HG02610 (cell line): ENCODE data around the gene MANBA.
"Not testable (repeated sequence)": the region's sequence is repeated elsewhere in the genome, so short reads cannot be mapped to it uniquely, and the experiment has no call there.

Experiments
- ATAC-seq: cut with Tn5 transposase; IDR thresholded peaks from one replicate; pipeline ENCODE4 v1.9.1; 2021; ENCODE audit warnings: mild to moderate bottlenecking, moderate library complexity; ENCODE audit not compliant: unreplicated experiment

The MANBA gene

DNA sequence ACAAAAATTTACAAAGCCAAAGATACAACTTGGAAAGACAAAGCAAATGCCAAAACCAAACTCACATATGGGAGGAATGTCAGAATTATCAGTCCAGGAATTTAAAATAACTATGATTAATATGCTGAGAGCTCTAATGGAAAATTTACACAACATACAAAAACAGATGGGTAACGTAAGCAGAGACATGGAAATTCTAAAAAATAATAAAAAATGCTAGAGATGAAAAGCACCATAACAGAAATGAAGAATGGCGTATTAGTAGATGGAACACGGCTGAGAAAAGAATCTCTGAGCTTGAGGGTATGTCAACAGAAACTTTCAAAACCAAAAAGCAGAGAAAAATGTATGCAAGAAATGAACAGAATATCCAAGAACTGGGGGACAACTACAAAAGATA lies 4.1 kb upstream of the MANBA start:
- ATAC-seq = no peak

DNA sequence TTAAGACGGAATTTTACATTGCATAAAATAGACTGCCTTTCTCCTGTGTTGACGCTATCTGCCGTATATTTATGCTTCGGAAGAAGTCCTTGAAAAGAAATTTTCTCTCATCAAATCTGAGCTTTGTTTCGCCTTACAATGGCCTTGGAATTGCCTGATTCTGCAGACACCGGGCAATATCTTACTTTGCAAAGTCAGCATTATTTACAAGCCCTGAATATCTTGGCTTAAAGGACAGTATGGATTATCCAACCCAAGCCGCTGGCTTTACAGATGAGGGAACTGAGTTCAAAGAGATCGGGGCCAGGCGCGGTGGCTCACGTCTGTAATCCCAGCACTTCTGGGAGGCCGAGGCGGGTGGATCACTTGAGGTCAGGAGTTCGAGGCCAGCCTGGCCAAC lies 1.1 kb upstream of the MANBA start:
- no peak for ATAC-seq

DNA sequence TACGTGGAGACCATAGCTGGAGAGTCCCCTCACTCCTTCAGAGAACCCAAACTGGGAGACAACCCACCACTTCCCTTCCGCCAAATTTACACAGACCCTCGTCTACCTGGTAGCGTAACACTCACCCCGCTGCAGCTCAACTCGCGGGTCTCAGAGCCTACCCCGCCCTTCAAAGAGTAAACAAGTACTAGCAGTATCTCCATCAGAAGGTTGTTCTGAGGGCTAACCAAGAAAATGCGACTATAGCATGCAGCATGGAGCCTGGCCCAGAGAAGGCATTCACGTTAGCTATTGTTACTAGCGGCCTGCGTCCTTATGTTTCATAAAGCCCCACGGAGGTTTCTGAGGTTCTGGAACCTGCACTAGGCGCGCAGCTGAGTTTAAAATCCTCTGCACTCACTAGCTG lies 531 bp upstream of the MANBA start:
- no peak for ATAC-seq

DNA sequence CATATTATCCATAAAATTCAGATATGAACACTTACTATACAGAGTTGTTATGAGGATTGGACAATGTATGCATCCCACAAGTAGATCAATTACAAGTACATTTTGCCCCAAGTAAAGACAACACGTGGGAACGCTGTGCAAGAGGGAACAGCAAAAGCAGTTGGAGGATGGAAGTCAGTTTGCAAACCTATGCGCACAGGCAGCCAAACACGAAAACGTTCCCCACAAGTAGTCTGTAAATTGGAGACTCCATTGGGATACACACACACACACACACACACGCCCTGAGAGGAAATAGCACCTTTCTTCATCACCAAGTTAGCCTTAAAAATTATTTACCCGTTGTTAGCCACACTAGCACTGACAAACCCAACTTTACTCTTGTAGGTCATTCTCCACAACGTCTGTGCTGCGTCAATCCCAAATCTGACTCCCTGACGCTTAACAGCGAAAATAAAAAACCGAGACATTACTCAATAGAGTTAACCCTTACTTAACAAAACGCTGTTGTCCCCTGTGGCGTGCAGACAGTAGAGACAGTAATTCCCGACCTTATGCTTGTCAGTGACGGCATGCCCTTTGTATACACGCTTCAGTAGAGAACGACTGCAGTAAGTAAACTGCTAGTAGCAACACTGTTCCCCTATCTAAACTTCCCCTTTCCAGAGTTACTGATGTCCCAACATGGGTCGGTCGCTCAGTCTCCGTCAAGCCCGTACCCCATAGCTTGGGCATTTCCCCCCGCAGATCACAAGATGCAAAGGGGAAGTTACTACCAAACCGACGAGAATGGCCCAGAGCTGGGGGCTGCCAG lies 730 bp downstream of the MANBA start:
- ATAC-seq = peak; percentile 75

DNA sequence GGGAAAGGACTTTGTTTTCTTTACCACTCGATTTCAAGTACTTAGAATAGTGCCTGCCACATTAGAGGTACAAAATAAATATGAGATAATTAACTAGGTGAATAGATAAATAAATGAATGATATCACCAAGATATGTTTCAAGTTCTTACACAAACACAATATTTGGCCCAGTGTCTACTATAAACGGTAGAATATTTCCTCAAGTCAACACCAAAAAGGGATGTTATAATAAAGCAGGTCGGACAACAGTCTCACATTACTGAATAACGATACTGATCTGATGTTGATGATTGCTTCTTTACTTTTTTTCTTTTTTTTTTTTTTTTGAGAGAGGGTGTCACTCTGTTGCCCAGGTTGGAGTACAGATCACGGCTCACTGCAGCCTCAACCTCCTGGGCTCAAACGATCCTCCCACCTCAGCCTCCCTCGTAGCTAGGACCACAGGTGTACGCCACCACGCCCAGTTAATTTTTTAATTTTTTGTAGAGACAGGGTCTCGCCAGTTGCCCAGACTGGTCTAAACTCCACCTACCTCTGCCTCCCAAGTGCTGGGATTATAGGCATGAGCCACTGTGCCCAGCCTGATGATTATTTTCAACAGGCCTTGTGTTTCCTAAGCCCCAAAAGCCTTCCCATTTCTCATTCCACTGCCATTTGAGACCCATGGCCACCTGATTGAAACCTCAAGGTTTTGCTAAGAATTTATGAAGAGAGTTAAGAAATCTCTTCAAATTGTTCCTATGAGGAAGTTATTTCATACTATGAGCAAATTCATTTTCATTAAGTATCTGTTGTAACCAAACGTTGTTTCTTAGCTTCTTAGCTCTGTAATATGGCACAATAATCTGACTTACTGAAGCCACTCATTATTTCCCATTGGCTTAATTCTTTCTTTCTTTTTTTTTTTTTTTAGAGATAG lies 2.3 kb downstream of the MANBA start:
- ATAC-seq = no peak

DNA sequence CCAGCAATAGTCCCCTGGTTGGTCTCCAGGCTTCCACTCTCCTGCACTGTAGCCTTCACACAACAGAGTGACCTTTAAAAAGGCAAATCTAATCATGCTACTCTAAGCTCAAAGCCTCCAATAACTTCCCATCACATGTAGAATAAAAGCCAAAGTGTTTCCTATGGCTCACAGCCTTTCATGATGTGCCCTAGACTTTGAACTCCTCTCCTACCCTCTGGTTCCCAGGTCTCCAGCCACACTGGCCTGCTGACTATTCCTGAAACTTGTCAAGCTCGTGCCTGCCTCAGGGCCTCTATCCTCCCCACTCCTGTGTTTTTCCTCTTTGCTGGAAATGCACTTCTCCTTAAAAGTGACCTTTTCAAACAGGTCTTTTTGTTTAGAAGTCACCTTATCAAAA lies 3.1 kb downstream of the MANBA start:
- no peak for ATAC-seq

DNA sequence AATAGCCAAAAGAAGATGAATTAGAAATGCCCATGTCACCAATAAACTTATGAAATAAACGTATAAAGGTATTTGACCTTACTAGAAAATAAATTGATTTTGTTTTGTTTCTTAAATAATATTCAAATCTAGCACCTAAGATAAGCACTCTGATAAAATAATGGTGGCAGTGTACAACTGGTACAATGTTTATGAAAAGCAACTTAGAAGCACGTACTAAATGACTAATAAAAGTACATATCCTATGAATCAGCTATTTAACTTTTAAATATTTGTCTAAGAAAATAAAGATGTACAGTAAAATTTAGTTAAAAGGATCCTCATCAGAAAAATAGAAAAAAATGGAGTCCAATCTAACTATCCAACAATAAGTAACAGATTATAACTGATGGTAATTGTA lies 6.7 kb downstream of the MANBA start:
- no peak for ATAC-seq

DNA sequence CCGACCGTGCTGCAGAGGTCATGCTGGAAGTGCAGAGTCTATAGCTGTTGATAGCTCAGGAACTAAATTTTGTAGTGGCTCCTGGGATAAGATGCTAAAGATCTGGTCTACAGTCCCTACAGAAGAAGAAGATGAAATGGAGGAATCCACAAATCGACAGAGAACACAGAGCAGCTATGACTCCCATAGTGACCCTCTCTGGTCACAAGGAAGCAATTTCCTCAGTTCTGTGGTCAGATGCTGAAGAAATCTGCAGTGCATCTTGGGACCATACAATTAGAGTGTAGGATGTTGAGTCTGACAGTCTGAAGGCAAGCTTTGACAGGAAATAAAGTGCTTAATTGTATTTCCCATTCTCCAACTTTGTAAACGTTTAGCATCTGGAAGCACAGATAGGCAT lies 8.8 kb downstream of the MANBA start:
- no peak for ATAC-seq

DNA sequence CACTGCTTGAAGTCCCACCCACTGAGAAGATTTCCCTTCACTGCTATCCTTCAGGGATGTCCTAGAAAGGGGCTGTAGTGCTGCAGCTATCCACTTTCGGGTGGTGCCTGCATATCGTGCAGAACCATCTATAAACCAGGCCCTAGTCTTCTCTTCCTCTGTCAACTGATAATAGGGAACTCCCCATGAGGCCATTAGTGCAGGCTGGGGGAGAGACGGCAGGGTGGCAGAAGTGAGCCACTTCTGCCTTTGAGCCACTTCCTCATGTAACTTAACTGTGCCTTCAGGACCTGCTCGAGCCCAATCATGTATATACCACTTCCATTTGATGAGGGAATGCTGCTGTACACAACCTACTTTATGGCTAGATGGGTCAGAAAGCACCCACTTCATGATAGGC lies 17.4 kb downstream of the MANBA start:
- peak; percentile 100 for ATAC-seq

DNA sequence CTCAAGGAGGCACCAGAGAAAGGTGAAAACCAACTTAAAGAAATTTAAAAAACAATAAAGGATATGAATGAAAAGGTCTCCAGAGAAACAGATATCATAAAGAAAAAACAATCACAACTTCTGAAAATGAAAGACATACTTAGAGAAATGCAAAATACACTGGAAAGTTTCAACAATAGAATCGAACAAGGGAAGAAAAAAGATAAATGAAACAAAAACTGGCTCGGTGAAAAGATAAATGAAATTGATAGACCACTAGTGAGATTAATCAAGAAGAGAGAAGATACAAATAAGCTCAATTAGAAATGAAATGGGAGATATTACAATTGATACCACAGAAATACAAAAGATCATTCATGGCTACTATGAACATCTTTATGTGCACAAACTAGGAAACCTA lies 22.0 kb downstream of the MANBA start:
- not testable (repeated sequence) for ATAC-seq

DNA sequence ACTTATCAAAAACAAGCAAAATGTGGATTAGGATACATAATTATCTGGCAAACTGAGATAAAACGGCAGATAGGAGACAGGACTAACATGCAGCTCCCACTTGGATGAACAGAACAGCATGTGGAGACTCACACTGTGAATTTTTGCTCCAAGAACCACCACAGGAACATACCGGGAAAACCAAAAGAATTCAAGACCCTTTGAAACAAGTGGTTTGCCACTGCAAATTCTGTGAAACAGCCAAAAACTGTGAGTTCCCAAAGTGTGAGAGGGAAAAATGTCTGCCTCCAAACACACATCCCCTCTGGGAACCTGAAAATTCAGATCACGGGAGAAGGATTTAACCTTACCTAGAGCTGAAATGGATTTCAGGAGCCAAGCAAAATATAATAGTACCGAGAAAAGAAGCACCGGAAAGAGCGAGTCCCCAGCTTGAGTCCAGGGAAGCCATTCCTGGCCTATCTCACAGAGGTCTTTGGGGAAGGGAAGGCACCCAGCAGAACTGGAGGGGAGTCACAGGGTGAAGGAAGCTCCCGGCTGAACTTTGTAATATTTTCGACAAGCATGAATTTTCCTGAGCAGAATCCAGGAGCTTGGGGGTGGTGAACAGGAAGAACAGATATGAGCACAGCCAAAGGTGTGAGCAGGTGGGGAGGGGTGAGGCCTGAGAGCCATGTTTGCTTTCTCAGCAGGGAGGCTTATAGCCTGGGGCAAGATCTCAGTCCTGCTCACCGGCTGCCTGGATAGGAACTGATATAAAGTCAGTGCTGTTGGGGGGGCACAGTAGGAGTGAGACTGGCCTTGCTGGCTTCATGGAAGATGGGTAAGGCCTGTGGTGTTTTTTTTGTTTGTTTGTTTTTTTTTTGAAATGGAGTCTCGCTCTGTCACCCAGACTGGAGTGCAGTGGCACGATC lies 23.9 kb downstream of the MANBA start:
- no peak for ATAC-seq

DNA sequence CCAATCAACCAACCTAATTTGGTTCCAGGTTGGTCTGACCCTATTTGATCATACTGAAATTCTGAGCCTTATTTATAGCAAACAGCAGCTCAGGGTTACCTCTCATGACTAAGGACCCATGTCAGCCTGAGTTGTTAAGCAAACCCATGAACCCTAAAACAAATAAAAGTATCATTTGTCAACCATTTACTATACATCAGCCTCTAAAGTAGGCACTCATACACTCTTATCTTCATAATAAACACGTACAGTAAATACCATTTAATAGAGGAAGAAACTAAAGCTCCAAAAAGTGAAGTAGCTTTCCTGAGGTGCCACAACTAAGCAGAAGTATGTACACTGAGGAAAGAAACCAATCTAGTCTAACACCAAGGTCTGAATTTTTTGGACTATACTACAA lies 25.2 kb downstream of the MANBA start:
- no peak for ATAC-seq

DNA sequence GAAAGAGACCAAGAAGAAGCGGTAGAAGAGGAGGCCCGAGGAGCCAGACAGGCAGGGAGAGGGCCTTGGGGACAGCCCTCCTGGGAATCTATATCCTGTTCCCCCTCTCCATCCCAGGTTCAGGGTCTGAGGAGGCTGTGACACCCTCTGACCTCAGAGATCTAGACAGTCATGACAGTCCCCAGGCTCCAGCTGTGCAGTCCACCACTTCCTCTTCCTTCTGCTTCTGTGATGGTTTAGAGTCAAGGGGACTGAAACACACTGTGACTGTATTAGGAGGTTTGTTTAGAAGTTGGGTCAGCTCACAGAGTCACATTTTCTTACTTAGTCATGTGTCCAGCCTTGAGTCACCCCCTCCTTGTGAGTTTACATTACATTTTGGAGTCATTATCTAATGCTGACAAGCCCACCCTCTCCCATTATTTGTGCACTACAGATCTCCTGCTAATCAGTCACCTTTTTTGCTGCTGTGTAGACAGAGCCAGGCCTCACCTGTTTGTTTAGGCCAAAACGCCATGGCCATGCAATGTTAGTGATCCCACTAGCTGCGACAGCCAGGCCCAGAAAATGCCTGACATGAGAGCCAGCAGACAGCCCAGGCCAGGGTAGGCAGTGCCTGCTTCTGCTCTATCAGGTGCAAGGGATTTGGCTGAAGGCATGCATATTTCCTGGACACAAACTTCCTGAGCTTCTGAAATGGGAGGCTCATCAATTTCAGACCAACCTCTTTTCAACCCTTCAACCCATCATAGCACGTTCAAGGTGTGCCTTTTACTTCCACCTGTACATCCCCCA lies 26.0 kb downstream of the MANBA start:
- ATAC-seq = peak; percentile 99

DNA sequence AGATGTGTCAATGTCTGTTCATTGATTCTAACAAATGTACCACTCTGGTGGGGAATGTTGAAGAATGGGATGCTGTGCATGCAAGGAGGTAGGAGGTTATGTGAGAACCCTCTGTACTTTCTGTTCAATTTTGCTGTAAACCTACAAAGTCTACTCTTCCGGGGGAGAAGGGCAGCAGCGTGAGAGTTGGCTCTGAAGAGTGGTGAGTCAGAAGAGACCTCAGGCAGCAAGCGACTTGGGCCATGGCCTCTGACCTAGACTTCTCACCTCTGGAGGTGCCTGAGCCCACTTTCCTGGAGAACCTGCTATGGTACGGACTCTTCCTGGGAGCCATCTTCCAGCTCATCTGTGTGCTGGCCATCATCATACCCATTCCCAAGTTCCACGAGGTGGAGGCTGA lies 26.7 kb downstream of the MANBA start:
- peak; percentile 7 for ATAC-seq

DNA sequence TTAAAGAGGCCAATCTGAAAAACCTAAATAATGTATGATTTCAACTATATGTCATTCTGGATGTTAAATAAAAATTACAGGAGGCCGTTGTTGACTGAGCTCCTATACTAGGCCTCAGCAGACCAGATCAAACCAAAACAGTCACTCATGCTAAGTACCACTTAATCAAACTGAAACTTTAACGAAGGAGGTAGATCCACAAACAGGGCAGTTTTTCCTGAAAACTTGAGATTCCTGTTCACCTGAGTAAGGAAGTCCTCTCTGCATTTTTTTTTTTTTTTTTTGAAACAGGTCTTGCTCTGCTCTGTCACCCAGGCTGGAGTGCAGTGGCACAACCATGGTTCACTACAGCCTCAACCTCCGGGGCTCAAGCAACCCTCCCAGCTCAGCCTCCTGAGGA lies 27.7 kb downstream of the MANBA start:
- no peak for ATAC-seq

DNA sequence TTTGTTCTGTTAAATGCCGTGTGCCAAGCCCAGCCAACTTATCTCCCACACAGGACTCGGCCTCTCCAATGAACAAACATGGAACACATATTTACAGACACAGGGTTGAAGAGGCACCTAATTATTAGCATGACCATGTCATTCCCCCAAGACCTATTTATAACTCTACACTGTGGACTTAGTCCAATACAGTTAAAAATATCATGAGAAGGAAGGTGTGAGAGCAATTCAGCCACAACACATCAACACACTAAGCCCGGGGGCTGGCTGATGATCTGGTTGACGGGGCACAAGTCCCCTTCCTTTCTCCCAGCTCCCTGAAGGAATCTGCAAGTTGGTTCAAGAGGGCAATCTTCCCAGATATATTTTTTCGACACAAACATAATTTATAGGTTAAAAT lies 28.1 kb downstream of the MANBA start:
- no peak for ATAC-seq

DNA sequence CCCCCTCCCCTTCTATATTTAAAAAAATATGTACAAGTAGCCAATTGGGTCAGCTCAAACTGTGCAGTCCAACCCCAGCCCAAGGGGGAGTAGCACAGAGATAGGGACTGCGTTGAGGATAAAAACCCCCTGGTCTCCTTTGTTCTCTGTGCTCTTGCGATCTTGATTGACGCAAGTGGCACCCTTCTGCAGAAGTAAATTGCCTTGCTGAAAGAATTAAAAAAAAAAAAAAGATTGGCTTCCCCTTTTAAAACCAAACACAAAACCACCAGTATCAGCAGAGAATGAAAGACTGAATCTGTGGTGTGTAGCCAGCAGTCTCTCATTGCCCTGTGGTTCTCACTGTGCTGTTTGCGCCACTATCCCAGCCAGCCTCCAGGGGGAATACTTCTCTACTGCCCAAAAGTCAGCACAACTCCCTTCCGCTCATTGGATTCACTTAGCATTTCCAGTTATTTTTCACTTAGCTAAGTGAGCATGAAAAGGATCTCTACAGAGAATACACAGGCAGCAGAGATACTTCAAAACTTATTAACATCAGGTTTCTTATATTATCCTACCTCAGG lies 29.7 kb downstream of the MANBA start:
- ATAC-seq = no peak

DNA sequence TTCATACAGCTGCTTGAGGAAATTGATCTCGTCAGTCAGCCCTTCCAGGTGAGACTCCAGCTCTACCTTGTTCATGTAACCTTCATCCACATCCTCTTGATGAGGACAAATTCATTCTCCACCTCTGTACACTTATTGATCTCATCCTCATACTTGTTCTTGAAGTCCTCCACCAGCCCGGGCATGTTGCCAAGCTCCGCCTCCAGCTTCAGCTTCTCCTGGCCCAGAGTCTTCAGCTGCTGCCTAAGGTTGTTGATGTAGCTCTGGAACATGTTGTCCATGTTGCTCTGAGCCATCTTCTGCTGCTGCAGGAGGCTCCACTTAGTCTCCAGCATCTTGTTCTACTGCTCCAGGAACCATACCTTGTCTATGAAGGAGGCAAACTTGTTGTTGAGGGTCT lies 31.3 kb downstream of the MANBA start:
- not testable (repeated sequence) for ATAC-seq

DNA sequence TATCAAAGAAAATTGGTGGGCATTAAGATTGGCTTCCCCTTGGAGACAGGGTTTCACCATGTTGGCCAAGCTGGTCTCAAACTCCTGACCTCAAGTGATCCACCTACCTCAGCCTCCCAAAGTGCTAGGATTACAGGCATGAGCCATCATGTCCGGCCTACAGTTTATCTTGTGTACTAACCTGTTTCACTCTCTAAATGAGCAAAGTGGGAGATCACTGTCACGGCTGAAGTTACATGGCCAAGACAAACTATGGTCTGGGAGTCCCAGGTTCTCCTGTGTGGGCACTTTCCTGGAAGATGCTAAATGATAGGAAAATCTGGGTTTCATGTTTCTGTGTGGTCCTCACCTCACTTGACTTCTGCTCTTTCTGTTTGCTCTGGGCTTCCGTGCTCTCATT lies 33.8 kb downstream of the MANBA start:
- peak; percentile 45 for ATAC-seq

DNA sequence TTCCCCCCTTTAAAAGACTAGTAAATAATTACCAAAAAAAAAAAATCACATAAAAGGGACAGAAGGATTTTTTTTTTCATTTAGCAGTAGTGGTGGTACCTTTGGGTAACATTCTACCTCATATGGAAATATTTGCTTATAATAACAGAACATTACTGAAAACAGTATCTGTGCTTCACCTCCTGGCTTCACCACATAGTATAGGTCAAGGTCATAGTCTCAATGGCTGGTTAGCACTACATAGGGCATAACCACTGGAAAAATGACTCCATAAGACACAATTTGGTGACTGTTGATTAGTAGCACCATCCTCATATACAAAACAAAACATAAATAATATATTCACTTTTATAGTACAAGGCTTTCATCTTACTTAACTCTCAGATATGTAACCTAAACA lies 34.7 kb downstream of the MANBA start:
- no peak for ATAC-seq
